Activated T-helper 2 cell treated with anti-CD3 and anti-CD28 coated beads, Interferon-gamma antibody, Interleukin-2, Interleukin-4, amounts not matched to agents 10 μg/mL and 5 μg/mL and 100 μg/mL, durations not matched to agents 14 hours and 24 hours and 36 hours (primary cell): Measurements from ENCODE around the gene TBX15. TPM values are rescaled to one million over a fixed set of nuclear protein-coding genes. Genes with fewer than 3 reads are reported as not detected.

Source experiments
- DNase-seq: peaks from one replicate; pipeline ENCODE4 v3.0.0; 2021; ENCODE audit warnings: low spot score
- H3K27ac Mint-ChIP-seq: one replicate; pipeline ENCODE4 v1.8.0; 2021; ENCODE audit warnings: mixed read lengths
- H3K27me3 Mint-ChIP-seq: one replicate; pipeline ENCODE4 v1.8.0; 2021; ENCODE audit warnings: low read depth, mixed read lengths
- H3K36me3 Mint-ChIP-seq: one replicate; pipeline ENCODE4 v1.8.0; 2021; ENCODE audit warnings: low read depth, mixed read lengths
- H3K4me1 Mint-ChIP-seq: one replicate; pipeline ENCODE4 v1.8.0; 2021; ENCODE audit warnings: low read depth, mixed read lengths
- H3K4me3 Mint-ChIP-seq: one replicate; pipeline ENCODE4 v1.8.0; 2021; ENCODE audit warnings: low read depth, mild to moderate bottlenecking, moderate library complexity, mixed read lengths
- H3K9me3 Mint-ChIP-seq: one replicate; pipeline ENCODE4 v1.8.0; 2021; ENCODE audit warnings: mixed read lengths
- intact Hi-C: fragments of 100-400 bp; cut with micrococcal nuclease; formaldehyde crosslinking; loops from one replicate; pipeline ENCODE4 v1.15.1; 2023
- total RNA-seq: library from RNA; stranded (reverse); gene quantifications from 2 replicates; pipeline ENCODE4 v1.2.3, GENCODE V29; 2022

The TBX15 gene
- total RNA-seq, 1 donor from 2014 or later: not detected

DNA sequence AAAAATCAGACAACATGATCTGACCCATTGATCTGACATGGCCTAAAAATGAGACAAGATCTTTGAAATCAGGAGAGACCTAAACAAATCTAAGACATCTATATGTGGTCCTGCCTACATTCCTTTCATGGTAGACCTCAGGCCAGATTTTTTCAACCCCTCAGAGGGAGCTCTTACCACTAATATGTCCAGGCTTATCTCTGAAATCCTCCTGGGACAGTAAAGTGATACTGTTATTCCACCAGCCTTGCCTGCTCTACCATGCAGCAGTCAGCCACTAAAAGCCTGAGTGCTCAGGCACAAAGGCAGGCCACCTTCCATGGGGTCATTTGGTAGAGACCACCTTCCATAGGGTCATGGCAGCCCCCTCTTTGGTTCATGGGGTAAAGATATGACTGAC, 126.9 kb downstream of the TBX15 start:
- intact Hi-C loops: no loop called here
- no peaks in the 10 kb centered on the region for H3K36me3 Mint-ChIP-seq
- no peak overlapping the region for H3K27ac Mint-ChIP-seq
- DNase-seq: no peak
- H3K4me1 Mint-ChIP-seq: no peaks in the 10 kb centered on the region
- H3K9me3 Mint-ChIP-seq: peaks cover 5% of the 10 kb centered on the region
- no peak overlapping the region for H3K4me3 Mint-ChIP-seq
- no peaks in the 10 kb centered on the region for H3K27me3 Mint-ChIP-seq

GRCh38 chr1:118859999-118860398, 128.1 kb downstream of the TBX15 start:
- intact Hi-C loops: no loop called here
- Mint-ChIP-seq H3K27ac (no peak overlapping the region), H3K4me1 (no peaks in the 10 kb centered on the region), H3K36me3 (no peaks in the 10 kb centered on the region), H3K9me3 (no peaks in the 10 kb centered on the region), H3K27me3 (no peaks in the 10 kb centered on the region), H3K4me3 (no peak overlapping the region)
- no peak for DNase-seq

- peaks cover 12% of the 10 kb centered on the region for H3K9me3 Mint-ChIP-seq
- intact Hi-C loops: no loop called here
- H3K4me1 Mint-ChIP-seq: no peaks in the 10 kb centered on the region
- no peak overlapping the region for H3K27ac Mint-ChIP-seq
- DNase-seq: no peak
- no peaks in the 10 kb centered on the region for H3K27me3 Mint-ChIP-seq
- no peaks in the 10 kb centered on the region for H3K36me3 Mint-ChIP-seq
- H3K4me3 Mint-ChIP-seq: no peak overlapping the region
Measured at GRCh38 chr1:118846443-118846842, 141.7 kb downstream of the TBX15 start.

GRCh38 chr1:118842452-118843201, 145.5 kb downstream of the TBX15 start:
- intact Hi-C loops: no loop called here
- no peaks in the 10 kb centered on the region for H3K36me3 Mint-ChIP-seq
- H3K4me1 Mint-ChIP-seq: no peaks in the 10 kb centered on the region
- H3K9me3 Mint-ChIP-seq: peaks cover 6% of the 10 kb centered on the region
- H3K27me3 Mint-ChIP-seq: no peaks in the 10 kb centered on the region
- no peak overlapping the region for H3K4me3 Mint-ChIP-seq
- no peak for DNase-seq
- H3K27ac Mint-ChIP-seq: no peak overlapping the region

GRCh38 chr1:118841521-118841920, 146.6 kb downstream of the TBX15 start:
- no peaks in the 10 kb centered on the region for H3K27me3 Mint-ChIP-seq
- DNase-seq: no peak
- H3K9me3 Mint-ChIP-seq: peaks cover 6% of the 10 kb centered on the region
- no peak overlapping the region for H3K4me3 Mint-ChIP-seq
- H3K4me1 Mint-ChIP-seq: no peaks in the 10 kb centered on the region
- no peak overlapping the region for H3K27ac Mint-ChIP-seq
- no peaks in the 10 kb centered on the region for H3K36me3 Mint-ChIP-seq
- intact Hi-C loops: no loop called here

Other genes starting within 250 kb of the TBX15 start
- 19.4 and 20.1 TPM in 2 replicates for gene WARS2, start 152.3 kb upstream of the TBX15 start, total RNA-seq